ENCODE measurements around the gene DOCK4.

Gene DOCK4

GRCh38 chr7:111743244-111743847, 462.9 kb downstream of the DOCK4 start:
- Histone ChIP-seq H3K36me3 (ENCODE audit: control insufficient read depth, insufficient read depth, low read length) (peaks cover 11% of the 10 kb centered on the region; the same call in 1 of the 2 replicates), H3K27me3 (ENCODE audit: control insufficient read depth, insufficient read depth, low read length) (no peaks in the 10 kb centered on the region), H3K9me3 (ENCODE audit: control insufficient read depth, insufficient read depth, low read depth, low read length) (no peaks in the 10 kb centered on the region), H3K4me1 (ENCODE audit: control insufficient read depth, insufficient read depth, low read length) (peaks cover 11% of the 10 kb centered on the region; the same call in 1 of the 2 replicates), H3K4me3 (ENCODE audit: low read depth, low read length) (no peak overlapping the region), H3K27ac (ENCODE audit: low read depth, low read length) (no peak overlapping the region), H3K9ac (ENCODE audit: low read length) (no peak overlapping the region)

DNA sequence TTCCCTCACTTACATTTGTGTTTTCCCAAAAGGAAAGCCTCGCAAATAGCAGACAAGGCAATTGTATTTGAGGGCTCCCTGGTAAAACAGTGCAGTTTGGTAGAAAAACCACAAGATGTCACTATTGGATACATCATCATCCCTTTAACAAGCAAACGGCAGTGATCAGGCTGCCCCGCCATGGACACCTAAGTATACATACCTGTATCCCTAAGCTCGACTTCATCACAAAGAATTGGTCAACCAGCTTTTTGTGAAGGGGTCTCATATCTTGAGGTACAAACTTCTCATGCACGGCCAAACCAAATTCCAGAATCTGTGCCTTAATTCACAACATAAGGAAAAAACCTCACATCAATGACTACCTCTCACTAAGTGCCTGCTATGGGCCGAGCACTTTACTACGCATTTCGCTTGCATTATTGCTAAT, 464.4 kb downstream of the DOCK4 start:
- no peaks in the 10 kb centered on the region for H3K27me3 ChIP-seq (ENCODE audit: control insufficient read depth, insufficient read depth, low read length)
- H3K4me3 ChIP-seq (ENCODE audit: low read depth, low read length) = no peak overlapping the region
- no peaks in the 10 kb centered on the region for H3K9me3 ChIP-seq (ENCODE audit: control insufficient read depth, insufficient read depth, low read depth, low read length)
- peaks cover 11% of the 10 kb centered on the region; the same call in 1 of the 2 replicates for H3K4me1 ChIP-seq (ENCODE audit: control insufficient read depth, insufficient read depth, low read length)
- H3K36me3 ChIP-seq (ENCODE audit: control insufficient read depth, insufficient read depth, low read length) = peaks cover 11% of the 10 kb centered on the region; the same call in 1 of the 2 replicates
- no peak overlapping the region for H3K9ac ChIP-seq (ENCODE audit: low read length)
- no peak overlapping the region for H3K27ac ChIP-seq (ENCODE audit: low read depth, low read length)

- H3K36me3 ChIP-seq (ENCODE audit: control insufficient read depth, insufficient read depth, low read length) = peaks cover 11% of the 10 kb centered on the region; the same call in 1 of the 2 replicates
- H3K27me3 ChIP-seq (ENCODE audit: control insufficient read depth, insufficient read depth, low read length) = no peaks in the 10 kb centered on the region
- H3K4me1 ChIP-seq (ENCODE audit: control insufficient read depth, insufficient read depth, low read length) = peaks cover 11% of the 10 kb centered on the region; the same call in 1 of the 2 replicates
- H3K9me3 ChIP-seq (ENCODE audit: control insufficient read depth, insufficient read depth, low read depth, low read length) = no peaks in the 10 kb centered on the region
- no peak overlapping the region for H3K9ac ChIP-seq (ENCODE audit: low read length)
- no peak overlapping the region for H3K4me3 ChIP-seq (ENCODE audit: low read depth, low read length)
- no peak overlapping the region for H3K27ac ChIP-seq (ENCODE audit: low read depth, low read length)
Observed at GRCh38 chr7:111740942-111741341, 465.3 kb downstream of the DOCK4 start.

GRCh38 chr7:111736552-111736874, 469.7 kb downstream of the DOCK4 start:
- H3K36me3 ChIP-seq (ENCODE audit: control insufficient read depth, insufficient read depth, low read length) = 0 out of 2 replicates have a peak, but pooled peaks cover 6% of the 10 kb centered on the region

DNA sequence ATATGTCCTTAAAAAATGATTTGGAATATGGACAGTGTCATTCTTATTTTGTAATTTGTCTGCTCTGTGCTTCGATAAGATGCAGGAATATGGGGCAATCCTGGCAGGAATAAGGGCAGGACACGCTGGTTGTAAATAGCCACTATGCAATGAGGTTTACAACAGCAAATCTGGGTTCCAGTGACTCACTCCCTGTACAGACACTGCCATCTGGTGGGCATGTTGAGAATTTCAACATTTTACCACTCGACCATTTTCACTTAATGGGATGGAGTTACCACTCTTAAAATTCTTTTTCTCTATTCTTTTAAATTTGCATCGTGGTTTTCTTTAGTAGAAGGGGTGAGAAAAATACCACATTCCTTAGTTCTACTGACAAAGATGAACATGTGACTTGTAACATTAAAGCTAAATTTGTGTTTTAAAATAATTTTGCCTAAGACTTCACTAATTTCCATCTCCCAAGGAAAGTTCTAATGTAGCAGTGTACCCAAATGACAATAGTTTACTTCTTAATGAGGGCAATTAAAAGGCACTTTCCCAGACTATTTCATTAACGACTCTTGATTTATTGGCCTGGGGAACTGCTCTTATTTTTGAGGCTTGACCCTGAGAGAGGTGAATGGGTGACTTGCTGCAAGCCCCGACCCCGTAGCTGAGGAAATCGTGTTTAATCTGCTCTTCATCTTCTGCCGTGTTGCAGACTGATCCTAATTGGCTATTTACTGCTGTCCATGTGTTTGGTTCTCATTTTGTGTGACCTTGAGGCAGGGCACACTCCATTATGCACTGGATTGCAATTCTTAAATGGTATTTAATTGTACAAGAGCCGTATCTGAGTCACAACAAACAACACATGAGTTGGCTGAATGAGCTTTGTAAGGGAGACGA, 470.3 kb downstream of the DOCK4 start:
- 0 out of 2 replicates have a peak, but pooled peaks cover 6% of the 10 kb centered on the region for H3K36me3 ChIP-seq (ENCODE audit: control insufficient read depth, insufficient read depth, low read length)
- H3K27me3 ChIP-seq (ENCODE audit: control insufficient read depth, insufficient read depth, low read length) = no peaks in the 10 kb centered on the region
- H3K4me3 ChIP-seq (ENCODE audit: low read depth, low read length) = no peak overlapping the region
- H3K27ac ChIP-seq (ENCODE audit: low read depth, low read length) = no peak overlapping the region
- H3K4me1 ChIP-seq (ENCODE audit: control insufficient read depth, insufficient read depth, low read length) = no peaks in the 10 kb centered on the region
- no peaks in the 10 kb centered on the region for H3K9me3 ChIP-seq (ENCODE audit: control insufficient read depth, insufficient read depth, low read depth, low read length)
- no peak overlapping the region for H3K9ac ChIP-seq (ENCODE audit: low read length)

More at GRCh38 chr7:111736552-111736874, 469.7 kb downstream of the DOCK4 start:
- Histone ChIP-seq H3K9me3 (ENCODE audit: control insufficient read depth, insufficient read depth, low read depth, low read length) (no peaks in the 10 kb centered on the region), H3K4me1 (ENCODE audit: control insufficient read depth, insufficient read depth, low read length) (no peaks in the 10 kb centered on the region), H3K27me3 (ENCODE audit: control insufficient read depth, insufficient read depth, low read length) (no peaks in the 10 kb centered on the region), H3K4me3 (ENCODE audit: low read depth, low read length) (no peak overlapping the region), H3K27ac (ENCODE audit: low read depth, low read length) (no peak overlapping the region), H3K9ac (ENCODE audit: low read length) (no peak overlapping the region)

GRCh38 chr7:111734954-111735660, 471.1 kb downstream of the DOCK4 start:
- Histone ChIP-seq H3K9ac (ENCODE audit: low read length) (no peak overlapping the region), H3K36me3 (ENCODE audit: control insufficient read depth, insufficient read depth, low read length) (0 out of 2 replicates have a peak, but pooled peaks cover 6% of the 10 kb centered on the region), H3K27ac (ENCODE audit: low read depth, low read length) (no peak overlapping the region)

GRCh38 chr7:111732923-111733322, 473.3 kb downstream of the DOCK4 start:
- Histone ChIP-seq H3K4me1 (ENCODE audit: control insufficient read depth, insufficient read depth, low read length) (no peaks in the 10 kb centered on the region), H3K27me3 (ENCODE audit: control insufficient read depth, insufficient read depth, low read length) (no peaks in the 10 kb centered on the region), H3K9ac (ENCODE audit: low read length) (no peak overlapping the region), H3K27ac (ENCODE audit: low read depth, low read length) (no peak overlapping the region), H3K9me3 (ENCODE audit: control insufficient read depth, insufficient read depth, low read depth, low read length) (no peaks in the 10 kb centered on the region), H3K36me3 (ENCODE audit: control insufficient read depth, insufficient read depth, low read length) (no peaks in the 10 kb centered on the region), H3K4me3 (ENCODE audit: low read depth, low read length) (no peak overlapping the region)

More at GRCh38 chr7:111734954-111735660, 471.1 kb downstream of the DOCK4 start:
- Histone ChIP-seq H3K9me3 (ENCODE audit: control insufficient read depth, insufficient read depth, low read depth, low read length) (no peaks in the 10 kb centered on the region), H3K27me3 (ENCODE audit: control insufficient read depth, insufficient read depth, low read length) (no peaks in the 10 kb centered on the region), H3K4me3 (ENCODE audit: low read depth, low read length) (no peak overlapping the region), H3K4me1 (ENCODE audit: control insufficient read depth, insufficient read depth, low read length) (no peaks in the 10 kb centered on the region)

- H3K9me3 ChIP-seq (ENCODE audit: control insufficient read depth, insufficient read depth, low read depth, low read length) = no peaks in the 10 kb centered on the region
- no peak overlapping the region for H3K27ac ChIP-seq (ENCODE audit: low read depth, low read length)
- H3K36me3 ChIP-seq (ENCODE audit: control insufficient read depth, insufficient read depth, low read length) = no peaks in the 10 kb centered on the region
- H3K9ac ChIP-seq (ENCODE audit: low read length) = no peak overlapping the region
- no peaks in the 10 kb centered on the region for H3K4me1 ChIP-seq (ENCODE audit: control insufficient read depth, insufficient read depth, low read length)
- no peaks in the 10 kb centered on the region for H3K27me3 ChIP-seq (ENCODE audit: control insufficient read depth, insufficient read depth, low read length)
- no peak overlapping the region for H3K4me3 ChIP-seq (ENCODE audit: low read depth, low read length)
Observed at GRCh38 chr7:111730476-111731300, 475.5 kb downstream of the DOCK4 start.

GRCh38 chr7:111730057-111730456, 476.1 kb downstream of the DOCK4 start:
- no peaks in the 10 kb centered on the region for H3K27me3 ChIP-seq (ENCODE audit: control insufficient read depth, insufficient read depth, low read length)

DNA sequence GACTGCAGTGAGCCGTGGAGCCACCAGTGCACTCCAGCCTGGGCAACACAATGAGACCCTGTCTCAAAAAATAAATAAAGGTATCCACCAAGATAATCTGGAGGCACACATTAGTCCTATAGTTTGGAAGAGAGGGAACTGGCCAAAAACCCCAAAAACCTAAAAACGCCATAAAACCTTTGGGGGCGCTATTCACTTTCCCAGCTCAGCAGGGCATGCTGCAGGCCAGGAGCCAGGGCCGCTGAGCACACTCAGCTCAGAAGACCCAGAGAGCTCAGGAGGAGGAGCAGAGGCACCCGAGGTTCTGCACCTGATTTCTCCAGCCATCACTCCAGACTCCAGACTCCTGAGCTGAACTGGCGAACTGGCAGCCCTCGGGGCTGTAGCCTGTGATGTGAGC, 476.7 kb downstream of the DOCK4 start:
- no peaks in the 10 kb centered on the region for H3K4me1 ChIP-seq (ENCODE audit: control insufficient read depth, insufficient read depth, low read length)
- H3K27me3 ChIP-seq (ENCODE audit: control insufficient read depth, insufficient read depth, low read length) = no peaks in the 10 kb centered on the region
- no peak overlapping the region for H3K9ac ChIP-seq (ENCODE audit: low read length)
- H3K27ac ChIP-seq (ENCODE audit: low read depth, low read length) = no peak overlapping the region
- no peaks in the 10 kb centered on the region for H3K9me3 ChIP-seq (ENCODE audit: control insufficient read depth, insufficient read depth, low read depth, low read length)
- no peak overlapping the region for H3K4me3 ChIP-seq (ENCODE audit: low read depth, low read length)
- H3K36me3 ChIP-seq (ENCODE audit: control insufficient read depth, insufficient read depth, low read length) = no peaks in the 10 kb centered on the region

More at GRCh38 chr7:111730057-111730456, 476.1 kb downstream of the DOCK4 start:
- Histone ChIP-seq H3K4me3 (ENCODE audit: low read depth, low read length) (no peak overlapping the region), H3K9me3 (ENCODE audit: control insufficient read depth, insufficient read depth, low read depth, low read length) (no peaks in the 10 kb centered on the region), H3K27ac (ENCODE audit: low read depth, low read length) (no peak overlapping the region), H3K9ac (ENCODE audit: low read length) (no peak overlapping the region), H3K36me3 (ENCODE audit: control insufficient read depth, insufficient read depth, low read length) (no peaks in the 10 kb centered on the region), H3K4me1 (ENCODE audit: control insufficient read depth, insufficient read depth, low read length) (no peaks in the 10 kb centered on the region)
